ENCODE measurements around the gene KIF23. TPM values are rescaled to one million over a fixed set of nuclear protein-coding genes. Genes with fewer than 3 reads are reported as not detected.

The KIF23 gene
- polyA plus RNA-seq, 4 donors, result 1.1 to 14.0 (median 6.7) TPM

DNA sequence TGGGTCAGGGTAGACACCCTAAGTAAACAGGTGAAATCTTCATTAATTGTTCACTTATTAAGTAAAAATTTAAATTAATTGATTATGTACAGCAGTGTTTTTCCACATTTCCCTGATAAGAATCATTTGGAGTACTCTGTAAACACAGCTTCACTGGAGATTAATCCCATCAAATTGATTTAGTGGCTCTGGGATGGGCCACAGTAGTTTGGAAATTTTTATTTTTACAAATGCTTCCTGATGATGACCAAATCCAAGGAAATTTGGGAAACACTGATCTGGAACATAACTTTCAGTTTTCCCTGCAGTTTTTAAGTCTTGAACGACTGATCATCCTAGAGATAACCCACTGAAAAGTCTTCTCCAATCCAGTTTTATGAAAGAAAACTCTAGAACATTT is 19.7 kb downstream of the KIF23 start:
- Histone ChIP-seq H3K36me3 (ENCODE audit: control insufficient read depth in 3 of 3, insufficient read depth in 2 of 3, low read depth in 1 of 3, low read length in 3 of 3) (peaks cover 0 to 18% (median 2%) of the 10 kb centered on the region in 3 donors), H3K9me3 (ENCODE audit: control insufficient read depth in 2 of 2, insufficient read depth in 1 of 2, low read depth in 1 of 2, low read length in 1 of 2) (no peaks in the 10 kb centered on the region), H3K27me3 (ENCODE audit: control insufficient read depth in 3 of 3, insufficient read depth in 3 of 3, low read length in 3 of 3) (no peaks in the 10 kb centered on the region), H3K4me1 (ENCODE audit: control insufficient read depth in 3 of 3, insufficient read depth in 2 of 3, low read depth in 1 of 3, low read length in 2 of 3) (no peaks in the 10 kb centered on the region), H3K27ac (ENCODE audit: low read depth in 1 of 3, low read length in 2 of 3) (no peak overlapping the region), H3K4me3 (ENCODE audit: low read depth in 1 of 3, low read length in 3 of 3) (no peak overlapping the region)
- FAIRE-seq, result no peak
- no peak for DNase-seq
- WGBS, 3 donors, result 86 to 93% (median 93%) methylated on average over 1 of the region's 1 CpG

DNA sequence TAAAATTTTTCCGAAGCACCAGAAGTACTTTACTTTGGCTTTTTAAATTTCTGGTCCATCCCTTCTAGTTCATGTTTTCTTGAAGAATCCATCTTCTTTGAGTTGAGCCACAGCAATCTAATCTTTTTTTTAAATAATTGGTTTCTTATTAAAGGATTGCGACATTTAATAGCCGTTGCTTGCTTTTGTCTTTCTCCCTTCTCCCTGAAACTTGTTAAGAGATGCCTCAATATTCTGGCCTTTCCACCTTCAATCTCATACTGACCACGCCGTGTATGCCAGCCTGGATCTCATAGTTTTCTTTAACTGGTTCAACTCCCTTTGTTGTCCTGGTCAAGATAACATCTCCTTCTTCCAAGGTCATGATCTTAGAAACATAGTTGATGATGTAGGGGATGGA is 20.1 kb downstream of the KIF23 start:
- DNase-seq (no peak), FAIRE-seq (no peak)
- H3K4me1 ChIP-seq (ENCODE audit: control insufficient read depth in 3 of 3, insufficient read depth in 2 of 3, low read depth in 1 of 3, low read length in 2 of 3), result no peaks in the 10 kb centered on the region
- H3K27me3 ChIP-seq (ENCODE audit: control insufficient read depth in 3 of 3, insufficient read depth in 3 of 3, low read length in 3 of 3), result no peaks in the 10 kb centered on the region
- peaks cover 0 to 18% (median 2%) of the 10 kb centered on the region in 3 donors for H3K36me3 ChIP-seq (ENCODE audit: control insufficient read depth in 3 of 3, insufficient read depth in 2 of 3, low read depth in 1 of 3, low read length in 3 of 3)
- H3K27ac ChIP-seq (ENCODE audit: low read depth in 1 of 3, low read length in 2 of 3), result no peak overlapping the region
- 95 to 98% (median 95%) methylated on average over 5 of the region's 5 CpGs for WGBS, 3 donors
- H3K4me3 ChIP-seq (ENCODE audit: low read depth in 1 of 3, low read length in 3 of 3), result no peak overlapping the region
- no peaks in the 10 kb centered on the region for H3K9me3 ChIP-seq (ENCODE audit: control insufficient read depth in 2 of 2, insufficient read depth in 1 of 2, low read depth in 1 of 2, low read length in 1 of 2)

- H3K9me3 ChIP-seq (ENCODE audit: control insufficient read depth in 2 of 2, insufficient read depth in 1 of 2, low read depth in 1 of 2, low read length in 1 of 2), result no peaks in the 10 kb centered on the region
- WGBS, 3 donors, result 96 to 97% (median 97%) methylated on average over 18 of the region's 18 CpGs
- H3K4me3 ChIP-seq (ENCODE audit: low read depth in 1 of 3, low read length in 3 of 3), result no peak overlapping the region
- FAIRE-seq, result no peak
- no peaks in the 10 kb centered on the region for H3K4me1 ChIP-seq (ENCODE audit: control insufficient read depth in 3 of 3, insufficient read depth in 2 of 3, low read depth in 1 of 3, low read length in 2 of 3)
- no peak for DNase-seq
- H3K27ac ChIP-seq (ENCODE audit: low read depth in 1 of 3, low read length in 2 of 3), result no peak overlapping the region
- H3K27me3 ChIP-seq (ENCODE audit: control insufficient read depth in 3 of 3, insufficient read depth in 3 of 3, low read length in 3 of 3), result no peaks in the 10 kb centered on the region
- peaks cover 0 to 14% (median 2%) of the 10 kb centered on the region in 3 donors for H3K36me3 ChIP-seq (ENCODE audit: control insufficient read depth in 3 of 3, insufficient read depth in 2 of 3, low read depth in 1 of 3, low read length in 3 of 3)
Measured at GRCh38 chr15:69434679-69435078, 20.5 kb downstream of the KIF23 start.

DNA sequence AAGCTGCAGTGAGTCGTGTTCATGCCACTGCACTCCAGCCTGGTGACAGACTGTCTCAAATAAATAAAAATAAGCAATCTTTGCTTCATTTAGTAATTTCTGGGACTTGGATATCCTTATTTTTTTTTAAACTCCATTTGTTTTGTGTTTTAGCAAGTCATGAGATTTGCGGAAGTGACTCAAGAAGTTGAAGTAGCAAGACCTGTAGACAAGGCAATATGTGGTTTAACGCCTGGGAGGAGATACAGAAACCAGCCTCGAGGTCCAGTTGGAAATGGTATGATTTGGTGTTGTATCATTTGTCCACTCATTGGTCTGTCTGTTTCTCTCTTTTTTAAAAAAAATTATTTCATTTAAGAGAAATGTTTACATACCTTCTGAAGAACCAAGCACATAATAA is 21.8 kb downstream of the KIF23 start:
- peaks cover 0 to 13% (median 2%) of the 10 kb centered on the region in 3 donors for H3K36me3 ChIP-seq (ENCODE audit: control insufficient read depth in 3 of 3, insufficient read depth in 2 of 3, low read depth in 1 of 3, low read length in 3 of 3)
- 92 to 96% (median 95%) methylated on average over 4 of the region's 4 CpGs for WGBS, 3 donors

DNA sequence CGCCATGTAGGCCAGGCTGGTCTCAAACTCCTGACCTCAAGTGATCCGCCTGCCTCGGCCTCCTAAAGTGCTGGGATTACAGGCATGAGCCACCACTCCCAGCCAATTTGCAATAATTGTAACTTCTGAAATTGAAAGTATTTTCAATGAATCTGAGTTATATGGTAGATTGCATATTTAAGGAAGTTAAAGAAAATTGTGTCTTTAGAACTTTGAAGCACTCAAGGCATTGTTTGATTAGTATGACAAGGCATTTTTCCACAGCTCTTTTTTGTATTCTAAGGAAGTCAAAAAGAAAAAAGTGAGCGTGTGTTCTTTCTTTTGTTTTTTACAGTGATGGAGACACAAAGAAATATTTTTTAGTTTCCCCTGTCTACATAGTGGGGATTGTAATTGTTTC is 22.8 kb downstream of the KIF23 start:
- FAIRE-seq (no peak), DNase-seq (no peak)
- H3K36me3 ChIP-seq (ENCODE audit: control insufficient read depth in 3 of 3, insufficient read depth in 2 of 3, low read depth in 1 of 3, low read length in 3 of 3), result peaks cover 0 to 15% (median 4%) of the 10 kb centered on the region in 3 donors
- no peaks in the 10 kb centered on the region for H3K9me3 ChIP-seq (ENCODE audit: control insufficient read depth in 2 of 2, insufficient read depth in 1 of 2, low read depth in 1 of 2, low read length in 1 of 2)
- H3K27ac ChIP-seq (ENCODE audit: low read depth in 1 of 3, low read length in 2 of 3), result no peak overlapping the region
- 94 to 100% (median 97%) methylated on average over 4 of the region's 4 CpGs for whole genome bisulfite sequencing, 3 donors
- H3K27me3 ChIP-seq (ENCODE audit: control insufficient read depth in 3 of 3, insufficient read depth in 3 of 3, low read length in 3 of 3), result no peaks in the 10 kb centered on the region
- no peak overlapping the region for H3K4me3 ChIP-seq (ENCODE audit: low read depth in 1 of 3, low read length in 3 of 3)
- H3K4me1 ChIP-seq (ENCODE audit: control insufficient read depth in 3 of 3, insufficient read depth in 2 of 3, low read depth in 1 of 3, low read length in 2 of 3), result no peaks in the 10 kb centered on the region

More for the DNA sequence above, 21.8 kb downstream of the KIF23 start:
- FAIRE-seq, result no peak
- Histone ChIP-seq H3K9me3 (ENCODE audit: control insufficient read depth in 2 of 2, insufficient read depth in 1 of 2, low read depth in 1 of 2, low read length in 1 of 2) (no peaks in the 10 kb centered on the region), H3K27me3 (ENCODE audit: control insufficient read depth in 3 of 3, insufficient read depth in 3 of 3, low read length in 3 of 3) (no peaks in the 10 kb centered on the region), H3K4me1 (ENCODE audit: control insufficient read depth in 3 of 3, insufficient read depth in 2 of 3, low read depth in 1 of 3, low read length in 2 of 3) (no peaks in the 10 kb centered on the region), H3K4me3 (ENCODE audit: low read depth in 1 of 3, low read length in 3 of 3) (no peak overlapping the region), H3K27ac (ENCODE audit: low read depth in 1 of 3, low read length in 2 of 3) (no peak overlapping the region)
- no peak for DNase-seq

GRCh38 chr15:69439623-69440022 is 25.5 kb downstream of the KIF23 start:
- DNase-seq, result no peak
- Histone ChIP-seq H3K27ac (ENCODE audit: low read depth in 1 of 3, low read length in 2 of 3) (no peak overlapping the region), H3K4me1 (ENCODE audit: control insufficient read depth in 3 of 3, insufficient read depth in 2 of 3, low read depth in 1 of 3, low read length in 2 of 3) (no peaks in the 10 kb centered on the region), H3K27me3 (ENCODE audit: control insufficient read depth in 3 of 3, insufficient read depth in 3 of 3, low read length in 3 of 3) (no peaks in the 10 kb centered on the region), H3K4me3 (ENCODE audit: low read depth in 1 of 3, low read length in 3 of 3) (no peak overlapping the region), H3K9me3 (ENCODE audit: control insufficient read depth in 2 of 2, insufficient read depth in 1 of 2, low read depth in 1 of 2, low read length in 1 of 2) (no peaks in the 10 kb centered on the region), H3K36me3 (ENCODE audit: control insufficient read depth in 3 of 3, insufficient read depth in 2 of 3, low read depth in 1 of 3, low read length in 3 of 3) (peaks cover 0 to 13% (median 4%) of the 10 kb centered on the region in 3 donors)
- 87 to 92% (median 89%) methylated on average over 4 of the region's 4 CpGs for WGBS, 3 donors
- no peak for FAIRE-seq

GRCh38 chr15:69443032-69443611 is 29.0 kb downstream of the KIF23 start:
- H3K9me3 ChIP-seq (ENCODE audit: control insufficient read depth in 2 of 2, insufficient read depth in 1 of 2, low read depth in 1 of 2, low read length in 1 of 2), result no peaks in the 10 kb centered on the region
- H3K4me1 ChIP-seq (ENCODE audit: control insufficient read depth in 3 of 3, insufficient read depth in 2 of 3, low read depth in 1 of 3, low read length in 2 of 3), result no peaks in the 10 kb centered on the region
- WGBS, 3 donors, result 80 to 92% (median 92%) methylated on average over 5 of the region's 5 CpGs
- H3K27ac ChIP-seq (ENCODE audit: low read depth in 1 of 3, low read length in 2 of 3), result peak overlapping the region in 1 of 3 donors; percentile 33
- H3K27me3 ChIP-seq (ENCODE audit: control insufficient read depth in 3 of 3, insufficient read depth in 3 of 3, low read length in 3 of 3), result no peaks in the 10 kb centered on the region
- FAIRE-seq (no peak), DNase-seq (no peak)
- H3K36me3 ChIP-seq (ENCODE audit: control insufficient read depth in 3 of 3, insufficient read depth in 2 of 3, low read depth in 1 of 3, low read length in 3 of 3), result peaks cover 0 to 13% (median 2%) of the 10 kb centered on the region in 3 donors
- no peak overlapping the region for H3K4me3 ChIP-seq (ENCODE audit: low read depth in 1 of 3, low read length in 3 of 3)

DNA sequence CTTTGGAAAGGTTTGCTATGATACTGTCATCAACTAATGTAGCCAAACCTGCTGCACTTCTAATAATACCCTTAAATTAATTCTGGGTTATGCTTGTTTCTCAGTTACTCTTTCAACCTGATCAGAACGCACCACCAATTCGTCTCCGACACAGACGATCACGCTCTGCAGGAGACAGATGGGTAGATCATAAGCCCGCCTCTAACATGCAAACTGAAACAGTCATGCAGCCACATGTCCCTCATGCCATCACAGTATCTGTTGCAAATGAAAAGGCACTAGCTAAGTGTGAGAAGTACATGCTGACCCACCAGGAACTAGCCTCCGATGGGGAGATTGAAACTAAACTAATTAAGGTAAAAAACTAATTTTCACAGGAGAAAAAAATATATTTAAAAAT is 30.5 kb downstream of the KIF23 start:
- Histone ChIP-seq H3K9me3 (ENCODE audit: control insufficient read depth in 2 of 2, insufficient read depth in 1 of 2, low read depth in 1 of 2, low read length in 1 of 2) (no peaks in the 10 kb centered on the region), H3K27me3 (ENCODE audit: control insufficient read depth in 3 of 3, insufficient read depth in 3 of 3, low read length in 3 of 3) (no peaks in the 10 kb centered on the region), H3K36me3 (ENCODE audit: control insufficient read depth in 3 of 3, insufficient read depth in 2 of 3, low read depth in 1 of 3, low read length in 3 of 3) (peaks cover 0 to 6% (median 2%) of the 10 kb centered on the region in 3 donors), H3K4me3 (ENCODE audit: low read depth in 1 of 3, low read length in 3 of 3) (no peak overlapping the region), H3K27ac (ENCODE audit: low read depth in 1 of 3, low read length in 2 of 3) (no peak overlapping the region), H3K4me1 (ENCODE audit: control insufficient read depth in 3 of 3, insufficient read depth in 2 of 3, low read depth in 1 of 3, low read length in 2 of 3) (no peaks in the 10 kb centered on the region)
- FAIRE-seq (no peak), DNase-seq (no peak)
- 94 to 97% (median 95%) methylated on average over 7 of the region's 7 CpGs for WGBS, 3 donors

DNA sequence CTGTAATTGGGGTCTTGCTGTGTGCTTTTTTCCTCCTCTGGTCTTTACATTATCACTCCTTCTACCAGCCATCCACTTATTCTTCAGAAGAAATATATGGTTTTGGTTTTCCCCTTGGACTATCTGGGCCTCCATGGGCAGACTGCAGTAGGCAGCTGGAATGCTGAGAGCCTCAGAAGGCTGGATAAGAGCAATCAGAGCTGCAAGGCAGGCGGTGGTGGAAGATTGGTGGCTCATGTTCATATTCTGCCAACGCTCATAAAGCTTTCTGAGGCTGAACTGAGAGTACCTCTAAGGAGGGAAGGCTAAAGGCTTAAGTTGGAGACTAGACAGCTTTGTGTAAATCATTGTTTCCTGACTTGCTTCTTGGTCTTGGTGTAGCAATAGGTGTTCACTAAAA is 32.8 kb downstream of the KIF23 start:
- DNase-seq (no peak), FAIRE-seq (no peak)
- Histone ChIP-seq H3K36me3 (ENCODE audit: control insufficient read depth in 3 of 3, insufficient read depth in 2 of 3, low read depth in 1 of 3, low read length in 3 of 3) (peaks cover 0 to 4% (median 0%) of the 10 kb centered on the region in 3 donors), H3K27me3 (ENCODE audit: control insufficient read depth in 3 of 3, insufficient read depth in 3 of 3, low read length in 3 of 3) (no peaks in the 10 kb centered on the region), H3K9me3 (ENCODE audit: control insufficient read depth in 2 of 2, insufficient read depth in 1 of 2, low read depth in 1 of 2, low read length in 1 of 2) (no peaks in the 10 kb centered on the region), H3K4me3 (ENCODE audit: low read depth in 1 of 3, low read length in 3 of 3) (no peak overlapping the region), H3K27ac (ENCODE audit: low read depth in 1 of 3, low read length in 2 of 3) (no peak overlapping the region), H3K4me1 (ENCODE audit: control insufficient read depth in 3 of 3, insufficient read depth in 2 of 3, low read depth in 1 of 3, low read length in 2 of 3) (peaks cover 0 to 9% (median 0%) of the 10 kb centered on the region in 3 donors)
- 84 to 94% (median 90%) methylated on average over 2 of the region's 2 CpGs for WGBS, 3 donors

Data from small intestine (tissue), 7 donors.